Upper lobe of left lung (tissue), 4 donors: ENCODE results near the gene SYNRG.

Experiments
- CTCF ChIP-seq, 6 experiments: fragments of 450-650 bp in 4 of 6; fragments of 200-600 bp in 2 of 6; sonication (generic) in 2 of 6; IDR thresholded peaks; one replicate each; pipeline ENCODE4 v1.5.1; 2016 to 2019; ENCODE audit warnings: antibody characterized with exemption in 6 of 6
- EP300 ChIP-seq, 4 donors: sonication (generic); formaldehyde crosslinking; IDR thresholded peaks; one replicate each; pipeline ENCODE4 v1.5.1; 2017; ENCODE audit warnings: antibody characterized with exemption in 4 of 4, control low read depth in 2 of 4
- POLR2A ChIP-seq, 4 donors: fragments of 450-650 bp; IDR thresholded peaks; one replicate each; pipeline ENCODE4 v1.5.1; 2016 to 2017; ENCODE audit warnings: antibody characterized with exemption in 4 of 4, mild to moderate bottlenecking in 2 of 4
- POLR2AphosphoS5 ChIP-seq, 2 donors: sonication (generic); formaldehyde crosslinking; IDR thresholded peaks; one replicate each; pipeline ENCODE4 v1.5.1; 2017; ENCODE audit warnings: antibody characterized with exemption in 2 of 2

- TF ChIP-seq CTCF (IDR thresholded peaks at IDR 0.05) (peak in 2 of 6 experiments; percentile 17 to 18), POLR2A (IDR thresholded peaks at IDR 0.05) (no peak), POLR2AphosphoS5 (IDR thresholded peaks at IDR 0.05) (no peak), EP300 (IDR thresholded peaks at IDR 0.05) (no peak)
Measured at GRCh38 chr17:37650419-37651003, 41.3 kb upstream of the SYNRG start.
